Measurements from ENCODE around the gene CLEC2B. TPM values are rescaled to one million over a fixed set of nuclear protein-coding genes. Genes with fewer than 3 reads are reported as not detected.

CLEC2B gene
- total and polyA plus RNA-seq, 4 donors: 2.9 to 4.2 (median 3.1) TPM

- H3K36me3 ChIP-seq (ENCODE audit: control insufficient read depth in 4 of 4, insufficient read depth in 3 of 4, low read depth in 1 of 4, low read length in 3 of 4): no peaks in the 10 kb centered on the region
- no peak overlapping the region for H3K4me3 ChIP-seq (ENCODE audit: low read depth in 1 of 3, low read length in 3 of 3)
- no peak overlapping the region for H3K9ac ChIP-seq (ENCODE audit: low read depth in 1 of 2, low read length in 2 of 2)
- DNase-seq (ENCODE audit: low spot score): no peak
- H3K27me3 ChIP-seq (ENCODE audit: control insufficient read depth in 4 of 4, insufficient read depth in 4 of 4, low read length in 3 of 4): no peaks in the 10 kb centered on the region
- H3K9me3 ChIP-seq (ENCODE audit: control insufficient read depth in 4 of 4, low read length in 3 of 4): no peaks in the 10 kb centered on the region
- H3K4me1 ChIP-seq (ENCODE audit: control insufficient read depth in 4 of 4, insufficient read depth in 4 of 4, low read length in 3 of 4): no peaks in the 10 kb centered on the region
- no peak overlapping the region for H3K27ac ChIP-seq (ENCODE audit: low read depth in 1 of 2, low read length in 2 of 2)
- 77% methylated on average over 4 of the region's 4 CpGs for WGBS
- TF ChIP-seq HNF4A (conservative IDR thresholded peaks at IDR 0.05): no peak
- TF ChIP-seq SP1 (IDR thresholded peaks at IDR 0.05): no peak
- TF ChIP-seq ATF3 (IDR thresholded peaks at IDR 0.05): no peak
- no peak for TF ChIP-seq HNF4G (IDR thresholded peaks at IDR 0.05)
- no peak for TF ChIP-seq FOXA2 (IDR thresholded peaks at IDR 0.05)
- no peak for TF ChIP-seq EGR1 (IDR thresholded peaks at IDR 0.05; ENCODE audit: low read depth in 2 of 2)
- TF ChIP-seq GABPA (IDR thresholded peaks at IDR 0.05 in 1 of 2, conservative IDR thresholded peaks at IDR 0.05 in 1 of 2): no peak
- no peak for TF ChIP-seq FOXA1 (IDR thresholded peaks at IDR 0.05)
- no peak for TF ChIP-seq RAD21 (IDR thresholded peaks at IDR 0.05)
- TF ChIP-seq JUND (IDR thresholded peaks at IDR 0.05): no peak
- TF ChIP-seq MAX (IDR thresholded peaks at IDR 0.05): no peak
- no peak for TF ChIP-seq CTCF (IDR thresholded peaks at IDR 0.05; ENCODE audit: low read depth, low read length, missing input control)
- TF ChIP-seq RXRA (IDR thresholded peaks at IDR 0.05): no peak
- no peak for TF ChIP-seq NR2F2 (IDR thresholded peaks at IDR 0.05)
- no peak for TF ChIP-seq YY1 (IDR thresholded peaks at IDR 0.05)
- TF ChIP-seq REST (IDR thresholded peaks at IDR 0.05): no peak
- no peak for TF ChIP-seq TAF1 (conservative IDR thresholded peaks at IDR 0.05)
These were observed 62.4 kb downstream of the CLEC2B start for GRCh38 chr12:9806714-9807113.

GRCh38 chr12:9805883-9806282, 63.3 kb downstream of the CLEC2B start:
- no peak overlapping the region for H3K4me3 ChIP-seq (ENCODE audit: low read depth in 1 of 3, low read length in 3 of 3)
- no peak overlapping the region for H3K9ac ChIP-seq (ENCODE audit: low read depth in 1 of 2, low read length in 2 of 2)
- no peak overlapping the region for H3K27ac ChIP-seq (ENCODE audit: low read depth in 1 of 2, low read length in 2 of 2)
- H3K4me1 ChIP-seq (ENCODE audit: control insufficient read depth in 4 of 4, insufficient read depth in 4 of 4, low read length in 3 of 4): no peaks in the 10 kb centered on the region
- H3K9me3 ChIP-seq (ENCODE audit: control insufficient read depth in 4 of 4, low read length in 3 of 4): no peaks in the 10 kb centered on the region
- WGBS: 94% methylated on average over 2 of the region's 2 CpGs
- TF ChIP-seq JUND (IDR thresholded peaks at IDR 0.05) (no peak), SP1 (IDR thresholded peaks at IDR 0.05) (no peak), YY1 (IDR thresholded peaks at IDR 0.05) (no peak), ATF3 (IDR thresholded peaks at IDR 0.05) (no peak), TAF1 (conservative IDR thresholded peaks at IDR 0.05) (no peak), HNF4G (IDR thresholded peaks at IDR 0.05) (no peak), MAX (IDR thresholded peaks at IDR 0.05) (no peak), CTCF (IDR thresholded peaks at IDR 0.05; ENCODE audit: low read depth, low read length, missing input control) (no peak), HNF4A (conservative IDR thresholded peaks at IDR 0.05) (no peak), FOXA2 (IDR thresholded peaks at IDR 0.05) (no peak), NR2F2 (IDR thresholded peaks at IDR 0.05) (no peak), REST (IDR thresholded peaks at IDR 0.05) (no peak), EGR1 (IDR thresholded peaks at IDR 0.05; ENCODE audit: low read depth in 2 of 2) (no peak)
- H3K27me3 ChIP-seq (ENCODE audit: control insufficient read depth in 4 of 4, insufficient read depth in 4 of 4, low read length in 3 of 4): no peaks in the 10 kb centered on the region
- DNase-seq (ENCODE audit: low spot score): no peak
- no peaks in the 10 kb centered on the region for H3K36me3 ChIP-seq (ENCODE audit: control insufficient read depth in 4 of 4, insufficient read depth in 3 of 4, low read depth in 1 of 4, low read length in 3 of 4)
